Smooth muscle cell (in vitro differentiated cells): ENCODE data around the gene KRT8. TPM values are rescaled to one million over a fixed set of nuclear protein-coding genes. Genes with fewer than 3 reads are reported as not detected.
"Not testable (repeated sequence)": the region's sequence is repeated elsewhere in the genome, so short reads cannot be mapped to it uniquely, and the experiment has no call there.

Experiments
- DNase-seq: peaks from one replicate; lab custom pipeline; 2025; ENCODE audit not compliant: unreplicated experiment; lab: John Stamatoyannopoulos, UW
- H2AFZ ChIP-seq: fragments of 200-600 bp; sonication (generic); 2 replicates; pipeline ENCODE4 v1.6.0; 2016; ENCODE audit warnings: antibody characterized with exemption, low read depth, mild to moderate bottlenecking
- H3F3A ChIP-seq: fragments of 200-600 bp; sonication (generic); 2 replicates; pipeline ENCODE4 v1.6.0; 2017; ENCODE audit warnings: antibody characterized with exemption, low read depth
- H3K27ac ChIP-seq: fragments of 200-600 bp; sonication (generic); 2 replicates; pipeline ENCODE4 v1.5.1; 2016; ENCODE audit warnings: low read depth, mild to moderate bottlenecking
- H3K27me3 ChIP-seq: fragments of 200-600 bp; sonication (generic); 2 replicates; pipeline ENCODE4 v1.6.1; 2016; ENCODE audit warnings: low read depth, mild to moderate bottlenecking
- H3K36me3 ChIP-seq: fragments of 200-600 bp; sonication (generic); 2 replicates; pipeline ENCODE4 v1.5.1; 2016; ENCODE audit warnings: low read depth
- H3K4me1 ChIP-seq: fragments of 200-600 bp; sonication (generic); 2 replicates; pipeline ENCODE4 v1.5.1; 2016; ENCODE audit warnings: low read depth
- H3K4me2 ChIP-seq: fragments of 200-600 bp; sonication (generic); 2 replicates; pipeline ENCODE4 v1.6.0; 2016; ENCODE audit warnings: mild to moderate bottlenecking
- H3K4me3 ChIP-seq: fragments of 200-600 bp; sonication (generic); 2 replicates; pipeline ENCODE4 v1.5.1; 2016; ENCODE audit warnings: mild to moderate bottlenecking
- H3K79me2 ChIP-seq: fragments of 200-600 bp; sonication (generic); 2 replicates; pipeline ENCODE4 v1.6.0; 2016; ENCODE audit warnings: low read depth, mild to moderate bottlenecking
- H3K9ac ChIP-seq: fragments of 200-600 bp; sonication (generic); 2 replicates; pipeline ENCODE4 v1.6.0; 2016; ENCODE audit warnings: low read depth
- H3K9me3 ChIP-seq: fragments of 200-600 bp; sonication (generic); replicated peaks from 2 replicates; pipeline ENCODE4 v1.5.1; 2016; ENCODE audit warnings: low read depth
- H4K20me1 ChIP-seq: fragments of 200-600 bp; sonication (generic); 2 replicates; pipeline ENCODE4 v1.6.0; 2016; ENCODE audit warnings: low read depth
- CTCF ChIP-seq: fragments of 200-600 bp; sonication (generic); IDR thresholded peaks from 2 replicates; pipeline ENCODE4 v1.5.1; 2017; ENCODE audit warnings: borderline replicate concordance, mild to moderate bottlenecking, antibody characterized with exemption; ENCODE audit not compliant: insufficient read depth, poor library complexity, severe bottlenecking
- WGBS: methylation state at CpG from one replicate; pipeline ENCODE4 v1.1.7; 2016; ENCODE audit warnings: low lambda C conversion rate; 5-methylcytosine and 5-hydroxymethylcytosine counted together
- polyA plus RNA-seq: library from polyadenylated mRNA; unstranded; fragments of >200 nt; fragmentation: Nextera tagmentation; extraction: Ambion mirVana; gene quantifications from 2 replicates; pipeline ENCODE4 v1.2.1, GENCODE V29; 2016
- total RNA-seq: library from RNA; depleted of rRNA; stranded (reverse); fragments of >200 nt; gene quantifications from 2 replicates; pipeline ENCODE4 v1.2.3, GENCODE V29; 2014

KRT8 gene
- total and polyA plus RNA-seq, 2 experiments from 2014 or later, result 929 to 1,025 TPM

GRCh38 chr12:52861511-52861910, 43.4 kb downstream of the KRT8 start:
- Histone ChIP-seq H3K36me3 (no peaks in the 10 kb centered on the region), H3K27me3 (no peaks in the 10 kb centered on the region), H3K27ac (no peak overlapping the region), H3K79me2 (no peaks in the 10 kb centered on the region), H3F3A (no peaks in the 10 kb centered on the region), H4K20me1 (no peaks in the 10 kb centered on the region), H3K4me3 (no peak overlapping the region), H3K9ac (no peak overlapping the region), H3K4me2 (no peak overlapping the region), H3K9me3 (no peaks in the 10 kb centered on the region), H2AFZ (no peak overlapping the region), H3K4me1 (no peaks in the 10 kb centered on the region)
- WGBS, result 95% methylated on average over 7 of the region's 7 CpGs
- TF ChIP-seq CTCF, result no peak
- DNase-seq, result no peak

GRCh38 chr12:52860102-52860823, 44.6 kb downstream of the KRT8 start:
- no peaks in the 10 kb centered on the region for H3K9me3 ChIP-seq
- WGBS, result 85% methylated on average over 6 of the region's 6 CpGs
- H3K36me3 ChIP-seq, result no peaks in the 10 kb centered on the region
- no peak overlapping the region for H3K4me3 ChIP-seq
- H3K79me2 ChIP-seq, result no peaks in the 10 kb centered on the region
- H3F3A ChIP-seq, result no peaks in the 10 kb centered on the region
- TF ChIP-seq CTCF, result no peak
- H2AFZ ChIP-seq, result no peak overlapping the region
- no peak for DNase-seq
- H3K27ac ChIP-seq, result no peak overlapping the region
- no peaks in the 10 kb centered on the region for H3K27me3 ChIP-seq
- H3K9ac ChIP-seq, result no peak overlapping the region
- H3K4me2 ChIP-seq, result no peak overlapping the region
- H3K4me1 ChIP-seq, result no peaks in the 10 kb centered on the region
- no peaks in the 10 kb centered on the region for H4K20me1 ChIP-seq

GRCh38 chr12:52857500-52857899, 47.4 kb downstream of the KRT8 start:
- Histone ChIP-seq H3K9ac (no peak overlapping the region), H3K4me1 (no peaks in the 10 kb centered on the region), H3F3A (no peaks in the 10 kb centered on the region), H3K9me3 (no peaks in the 10 kb centered on the region), H4K20me1 (no peaks in the 10 kb centered on the region), H2AFZ (no peak overlapping the region), H3K79me2 (no peaks in the 10 kb centered on the region), H3K4me3 (no peak overlapping the region), H3K27ac (no peak overlapping the region), H3K27me3 (no peaks in the 10 kb centered on the region), H3K4me2 (no peak overlapping the region), H3K36me3 (no peaks in the 10 kb centered on the region)
- no peak for DNase-seq
- WGBS, result 85% methylated on average over 3 of the region's 3 CpGs
- no peak for TF ChIP-seq CTCF

GRCh38 chr12:52856787-52857186, 48.1 kb downstream of the KRT8 start:
- H3K27me3 ChIP-seq, result peaks cover 5% of the 10 kb centered on the region
- no peaks in the 10 kb centered on the region for H4K20me1 ChIP-seq
- H3F3A ChIP-seq, result no peaks in the 10 kb centered on the region
- H3K9ac ChIP-seq, result no peak overlapping the region
- no peaks in the 10 kb centered on the region for H3K79me2 ChIP-seq
- H3K36me3 ChIP-seq, result no peaks in the 10 kb centered on the region
- H3K27ac ChIP-seq, result no peak overlapping the region
- no peaks in the 10 kb centered on the region for H3K4me1 ChIP-seq
- 92% methylated on average over 3 of the region's 3 CpGs for WGBS
- no peak overlapping the region for H3K4me3 ChIP-seq
- H2AFZ ChIP-seq, result no peak overlapping the region
- no peaks in the 10 kb centered on the region for H3K9me3 ChIP-seq
- H3K4me2 ChIP-seq, result no peak overlapping the region
- TF ChIP-seq CTCF, result no peak
- DNase-seq, result no peak

GRCh38 chr12:52856077-52856476, 48.8 kb downstream of the KRT8 start:
- 96% methylated on average over 2 of the region's 2 CpGs for WGBS

More at GRCh38 chr12:52856077-52856476, 48.8 kb downstream of the KRT8 start:
- not testable (repeated sequence) for H3K9me3 ChIP-seq, DNase-seq, H3K79me2 ChIP-seq, H2AFZ ChIP-seq, H3K4me2 ChIP-seq, H3K27ac ChIP-seq, H4K20me1 ChIP-seq, H3K9ac ChIP-seq, H3K36me3 ChIP-seq, H3K27me3 ChIP-seq, H3F3A ChIP-seq, H3K4me1 ChIP-seq, H3K4me3 ChIP-seq
